Body of pancreas (tissue), 4 donors: ENCODE data around the gene KIT. TPM values are rescaled to one million over a fixed set of nuclear protein-coding genes. Genes with fewer than 3 reads are reported as not detected.
"Not testable (repeated sequence)": the region's sequence is repeated elsewhere in the genome, so short reads cannot be mapped to it uniquely, and the experiment has no call there.

Source experiments
- ATAC-seq: fragments of 150-250 bp; one replicate; pipeline ENCODE4 v1.9.1; 2016
- DNase-seq, 4 donors: peaks; one replicate each; pipeline ENCODE4 v3.0.0-alpha.2; 2019
- H3K27ac ChIP-seq, 4 donors: fragments of 200-600 bp; sonication (generic); 1 replicate in 3 of 4; 2 replicates in 1 of 4; pipeline versions ENCODE4 v1.5.1 to v1.6.1; 2016 to 2019; ENCODE audit warnings: mild to moderate bottlenecking in 1 of 4, mixed read lengths in 1 of 4, moderate library complexity in 1 of 4
- H3K27me3 ChIP-seq, 2 donors: fragments of 200-600 bp; sonication (generic); one replicate each; pipeline ENCODE4 v1.6.0; 2016; ENCODE audit warnings: mild to moderate bottlenecking in 1 of 2
- H3K36me3 ChIP-seq, 2 donors: fragments of 200-600 bp; sonication (generic); replicated peaks in 1 of 2; 2 replicates each; pipeline ENCODE4 v1.5.1; 2016; ENCODE audit warnings: low read depth in 2 of 2; ENCODE audit not compliant: insufficient read depth in 1 of 2
- H3K4me1 ChIP-seq: fragments of 200-600 bp; sonication (generic); one replicate; pipeline ENCODE4 v1.6.0; 2016
- H3K4me3 ChIP-seq, 2 donors: fragments of 200-600 bp; sonication (generic); 1 replicate in 1 of 2; 2 replicates in 1 of 2; pipeline ENCODE4 v1.5.1; 2016 to 2019
- H3K9me3 ChIP-seq, 3 donors: fragments of 200-600 bp; sonication (generic); 1 replicate in 2 of 3; 2 replicates in 1 of 3; pipeline ENCODE4 v1.5.1; 2016
- CTCF ChIP-seq, 7 experiments: fragments of 450-650 bp in 4 of 7; fragments of 200-600 bp in 3 of 7; sonication (generic) in 3 of 7; IDR thresholded peaks; one replicate each; pipeline ENCODE4 v1.5.1; 2016 to 2019; ENCODE audit warnings: antibody characterized with exemption in 7 of 7
- POLR2A ChIP-seq, 3 donors: fragments of 450-650 bp; IDR thresholded peaks; one replicate each; pipeline ENCODE4 v1.6.1; 2016; ENCODE audit warnings: antibody characterized with exemption in 3 of 3, mild to moderate bottlenecking in 2 of 3
- WGBS, 2 donors: methylation state at CpG; one replicate each; pipeline ENCODE4 v1.1.5; 2017; 5-methylcytosine and 5-hydroxymethylcytosine counted together
- intact Hi-C: fragments of 100-400 bp; cut with DNase I; formaldehyde crosslinking; loops from one replicate; pipeline ENCODE4 v1.15.1; 2023
- total RNA-seq, 2 donors: library from RNA; depleted of rRNA; stranded (reverse); fragments of >200 nt; gene quantifications; one replicate each; pipeline ENCODE4 v1.1.0, GENCODE V29; 2016

Gene KIT
- total RNA-seq, 2 donors from 2014 or later = 2.1 to 4.0 TPM

- Histone ChIP-seq H3K9me3 (no peaks in the 10 kb centered on the region), H3K27me3 (no peaks in the 10 kb centered on the region), H3K36me3 (no peaks in the 10 kb centered on the region), H3K4me1 (peaks cover 27% of the 10 kb centered on the region), H3K4me3 (no peak overlapping the region), H3K27ac (peak overlapping the region in 3 of 4 donors; percentile 9 to 49 (median 33))
- WGBS, 2 donors = 5 to 11% methylated on average over 7 of the region's 7 CpGs
- TF ChIP-seq CTCF (IDR thresholded peaks at IDR 0.05) = no peak
- intact Hi-C loops = no loop called here
- ATAC-seq (peak; percentile 91), DNase-seq (peak; percentile 55 to 76 (median 70))
Measured at GRCh38 chr4:54626113-54626512, 31.6 kb upstream of the KIT start.

DNA sequence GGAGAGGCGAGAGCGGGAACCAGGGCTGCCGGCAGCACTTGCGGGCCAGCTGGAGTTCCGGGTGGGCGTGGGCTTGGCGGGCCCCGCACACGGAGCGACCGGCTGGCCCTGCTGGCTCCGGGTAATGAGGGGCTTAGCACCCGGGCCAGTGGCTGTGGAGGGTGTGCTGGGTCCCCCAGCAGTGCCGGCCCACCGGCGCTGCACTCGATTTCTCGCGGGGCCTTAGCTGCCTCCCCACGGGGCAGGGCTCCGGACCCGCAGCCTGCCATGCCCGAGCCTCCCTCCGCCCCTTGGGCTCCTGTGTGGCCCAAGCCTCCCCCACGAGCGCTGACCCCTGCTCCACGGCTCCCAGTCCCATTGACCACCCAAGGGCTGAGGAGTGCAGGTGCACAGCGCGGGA, 25.2 kb upstream of the KIT start:
- peaks cover 2% of the 10 kb centered on the region for H3K4me1 ChIP-seq
- DNase-seq (no peak), ATAC-seq (no peak)
- H3K36me3 ChIP-seq = no peaks in the 10 kb centered on the region
- no peak overlapping the region for H3K4me3 ChIP-seq
- TF ChIP-seq POLR2A (IDR thresholded peaks at IDR 0.05) (no peak), CTCF (IDR thresholded peaks at IDR 0.05) (no peak)
- H3K27ac ChIP-seq = no peak overlapping the region
- WGBS, 2 donors = 93 to 98% methylated on average over 8 to 28 of the region's 29 CpGs
- intact Hi-C loops = no loop called here
- H3K27me3 ChIP-seq = no peaks in the 10 kb centered on the region
- H3K9me3 ChIP-seq = no peaks in the 10 kb centered on the region

GRCh38 chr4:54633102-54633740, 24.5 kb upstream of the KIT start:
- 74 to 79% methylated on average over 17 to 18 of the region's 18 CpGs for WGBS, 2 donors
- H3K27ac ChIP-seq, H3K9me3 ChIP-seq, intact Hi-C loops, DNase-seq, H3K36me3 ChIP-seq, ATAC-seq, H3K27me3 ChIP-seq, H3K4me1 ChIP-seq, H3K4me3 ChIP-seq: not testable (repeated sequence)

DNA sequence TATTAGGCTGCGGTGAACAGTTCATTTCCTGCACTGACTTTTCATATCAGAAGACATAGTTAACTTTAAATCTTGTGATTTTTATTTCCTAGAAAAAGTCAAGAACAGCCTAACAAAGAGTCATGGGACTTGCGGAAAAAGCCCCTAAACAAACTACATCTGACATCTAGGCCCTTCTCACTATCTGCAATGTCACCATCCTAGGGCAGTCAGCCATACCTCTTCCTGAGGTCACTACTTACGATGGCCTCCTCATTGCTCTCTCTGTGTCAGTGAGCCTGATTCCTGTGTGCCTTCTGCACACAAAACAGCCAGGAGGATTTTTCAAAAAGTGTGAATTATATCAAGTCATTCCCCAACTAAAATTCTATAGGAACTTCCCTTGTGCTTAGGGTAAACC, 22.4 kb upstream of the KIT start:
- DNase-seq (no peak), ATAC-seq (no peak)
- H3K27ac ChIP-seq = no peak overlapping the region
- intact Hi-C loops = no loop called here
- no peaks in the 10 kb centered on the region for H3K4me1 ChIP-seq
- no peak overlapping the region for H3K4me3 ChIP-seq
- TF ChIP-seq CTCF (IDR thresholded peaks at IDR 0.05) = no peak
- H3K36me3 ChIP-seq = no peaks in the 10 kb centered on the region
- H3K9me3 ChIP-seq = no peaks in the 10 kb centered on the region
- H3K27me3 ChIP-seq = no peaks in the 10 kb centered on the region
- 94 to 95% methylated on average over 3 of the region's 3 CpGs for WGBS, 2 donors

GRCh38 chr4:54637325-54637724, 20.4 kb upstream of the KIT start:
- H3K9me3 ChIP-seq = no peaks in the 10 kb centered on the region
- no peak overlapping the region for H3K4me3 ChIP-seq
- ATAC-seq (no peak), DNase-seq (no peak)
- H3K4me1 ChIP-seq = no peaks in the 10 kb centered on the region
- intact Hi-C loops = no loop called here
- no peaks in the 10 kb centered on the region for H3K27me3 ChIP-seq
- no peak for TF ChIP-seq POLR2A (IDR thresholded peaks at IDR 0.05)
- TF ChIP-seq CTCF (IDR thresholded peaks at IDR 0.05) = no peak
- H3K36me3 ChIP-seq = no peaks in the 10 kb centered on the region
- no peak overlapping the region for H3K27ac ChIP-seq
- WGBS, 2 donors = 58 to 65% methylated on average over 4 of the region's 4 CpGs

DNA sequence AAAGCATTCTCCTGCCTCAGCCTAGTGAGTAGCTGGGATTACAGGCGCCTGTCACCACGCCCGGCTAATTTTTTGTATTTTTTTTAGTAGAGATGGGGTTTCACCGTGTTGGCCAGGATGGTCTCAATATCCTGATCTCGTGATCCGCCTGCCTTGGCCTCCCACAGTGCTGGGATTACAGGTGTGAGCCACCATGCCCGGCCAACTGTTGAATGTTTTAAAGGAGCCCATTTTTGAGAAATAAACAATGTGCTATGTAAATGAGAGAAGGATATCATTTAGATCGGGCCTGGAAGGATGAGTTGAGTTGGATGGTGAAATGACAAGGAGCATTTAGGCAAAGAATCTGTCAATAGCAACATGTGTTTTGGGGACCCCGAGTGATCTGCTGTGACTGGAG, 16.7 kb upstream of the KIT start:
- DNase-seq, H3K9me3 ChIP-seq, H3K4me1 ChIP-seq, H3K4me3 ChIP-seq, intact Hi-C loops, ATAC-seq, H3K36me3 ChIP-seq, H3K27me3 ChIP-seq, H3K27ac ChIP-seq: not testable (repeated sequence)
- 77 to 87% methylated on average over 9 of the region's 9 CpGs for WGBS, 2 donors
